Suprapubic skin (tissue), 3 donors: Measurements from ENCODE around the gene PLA1A.

Experiments used
- CTCF ChIP-seq, 2 donors: fragments of 200-600 bp in 1 of 2; fragments of 450-650 bp in 1 of 2; sonication (generic) in 1 of 2; IDR thresholded peaks; one replicate each; pipeline ENCODE4 v1.5.1; 2016 to 2019; ENCODE audit warnings: antibody characterized with exemption in 2 of 2, mild to moderate bottlenecking in 1 of 2, moderate library complexity in 1 of 2
- POLR2A ChIP-seq, 2 donors: fragments of 450-650 bp; IDR thresholded peaks; one replicate each; pipeline ENCODE4 v1.6.1; 2017; ENCODE audit warnings: antibody characterized with exemption in 2 of 2, mild to moderate bottlenecking in 2 of 2, moderate library complexity in 2 of 2

- TF ChIP-seq CTCF (IDR thresholded peaks at IDR 0.05) (no peak), POLR2A (IDR thresholded peaks at IDR 0.05) (no peak)
Observed at GRCh38 chr3:119588112-119588511, 9.6 kb upstream of the PLA1A start.
